Loucy (cell line): ENCODE results near the gene PNPLA2.

Experiments
- H2AFZ ChIP-seq: fragments of 200-600 bp; sonication (generic); 2 replicates; pipeline ENCODE4 v1.6.0; 2016; ENCODE audit warnings: antibody characterized with exemption, mild to moderate bottlenecking, low read length, moderate library complexity
- H3F3A ChIP-seq: fragments of 200-600 bp; 2 replicates; pipeline ENCODE4 v1.6.0; 2016; ENCODE audit warnings: antibody characterized with exemption, low read depth, mild to moderate bottlenecking
- H3K27me3 ChIP-seq: fragments of 200-600 bp; sonication (generic); 2 replicates; pipeline ENCODE4 v1.6.1; 2014; ENCODE audit warnings: low read length, mild to moderate bottlenecking; ENCODE audit not compliant: insufficient read depth, poor library complexity, severe bottlenecking
- H3K36me3 ChIP-seq: fragments of 200-600 bp; sonication (generic); 2 replicates; pipeline ENCODE4 v1.6.1; 2016; ENCODE audit warnings: low read length; ENCODE audit not compliant: insufficient read depth
- H3K4me1 ChIP-seq: fragments of 200-600 bp; sonication (generic); 2 replicates; pipeline ENCODE4 v1.5.1; 2014; ENCODE audit warnings: low read length, mild to moderate bottlenecking; ENCODE audit not compliant: insufficient read depth, poor library complexity, severe bottlenecking
- H3K4me2 ChIP-seq: fragments of 200-600 bp; sonication (generic); 2 replicates; pipeline ENCODE4 v1.6.0; 2014; ENCODE audit warnings: antibody characterized with exemption, low read length, low read depth, mild to moderate bottlenecking; ENCODE audit not compliant: poor library complexity, severe bottlenecking
- H3K4me3 ChIP-seq: fragments of 200-600 bp; sonication (generic); 2 replicates; pipeline ENCODE4 v1.5.1; 2014; ENCODE audit warnings: low read length, mild to moderate bottlenecking, mixed read lengths; ENCODE audit not compliant: poor library complexity, severe bottlenecking
- H3K79me2 ChIP-seq: fragments of 200-600 bp; sonication (generic); 2 replicates; pipeline ENCODE4 v1.6.1; 2014; ENCODE audit warnings: low read length; ENCODE audit not compliant: insufficient read depth
- H3K9ac ChIP-seq: fragments of 200-600 bp; sonication (generic); 2 replicates; pipeline ENCODE4 v1.6.0; 2014; ENCODE audit warnings: mild to moderate bottlenecking, low read depth, low read length, moderate library complexity; ENCODE audit not compliant: poor library complexity, severe bottlenecking
- H3K9me2 ChIP-seq: fragments of 200-600 bp; sonication (generic); replicated peaks from 2 replicates; pipeline ENCODE4 v1.6.1; 2016; ENCODE audit warnings: low read depth, low read length, mixed read lengths
- H3K9me3 ChIP-seq: fragments of 200-600 bp; sonication (generic); 2 replicates; pipeline ENCODE4 v1.6.1; 2014; ENCODE audit warnings: mild to moderate bottlenecking, antibody characterized with exemption, low read length, low read depth; ENCODE audit not compliant: insufficient read depth
- H4K20me1 ChIP-seq: fragments of 200-600 bp; sonication (generic); 2 replicates; pipeline ENCODE4 v1.6.0; 2014; ENCODE audit warnings: antibody characterized with exemption, low read length, mild to moderate bottlenecking; ENCODE audit not compliant: insufficient read depth, poor library complexity, severe bottlenecking
- CTCF ChIP-seq: fragments of 200-600 bp; sonication (generic); conservative IDR thresholded peaks from 2 replicates; pipeline ENCODE4 v1.5.1; 2014; ENCODE audit warnings: mild to moderate bottlenecking, antibody characterized with exemption, low read length
- EZH2phosphoT487 ChIP-seq: fragments of 200-600 bp; IDR thresholded peaks from 2 replicates; pipeline ENCODE4 v1.6.1; 2018; ENCODE audit warnings: antibody characterized with exemption, mild to moderate bottlenecking, moderate library complexity, borderline replicate concordance

PNPLA2 gene

GRCh38 chr11:832529-833113 is 13.9 kb downstream of the PNPLA2 start, which contains the start of gene CD151:
Gene CD151 (plus strand): TSS chr11:832952. CDS start chr11:836070, 3,118 bp downstream.
- peaks cover 22% of the 10 kb centered on the region for H3K4me1 ChIP-seq
- H3K9me3 ChIP-seq, result no peaks in the 10 kb centered on the region
- peak within 1 kb of the TSS; percentile 77 for H3K4me3 ChIP-seq
- no peaks in the 10 kb centered on the region; the same call in 1 of the 2 replicates for H3K36me3 ChIP-seq
- no peaks in the 10 kb centered on the region for H3F3A ChIP-seq
- peaks cover 11% of the 10 kb centered on the region; the same call in 1 of the 2 replicates for H3K79me2 ChIP-seq
- H3K9me2 ChIP-seq, result no peaks in the 10 kb centered on the region
- TF ChIP-seq EZH2phosphoT487 (no peak), CTCF (no peak)
- peak within 1 kb of the TSS; percentile 78 for H3K9ac ChIP-seq
- H2AFZ ChIP-seq, result peak within 1 kb of the TSS; percentile 3; the same call in 1 of the 2 replicates
- peak within 1 kb of the TSS; percentile 84 for H3K4me2 ChIP-seq
- no peaks in the 10 kb centered on the region for H3K27me3 ChIP-seq
- peaks cover 5% of the 10 kb centered on the region for H4K20me1 ChIP-seq

- H3K36me3 ChIP-seq, result no peaks in the 10 kb centered on the region; the same call in 1 of the 2 replicates
- H3K27me3 ChIP-seq, result no peaks in the 10 kb centered on the region
- H3F3A ChIP-seq, result no peaks in the 10 kb centered on the region
- H3K9me2 ChIP-seq, result no peaks in the 10 kb centered on the region
- H3K4me2 ChIP-seq, result peak overlapping the region; percentile 84
- peaks cover 5% of the 10 kb centered on the region for H4K20me1 ChIP-seq
- peak overlapping the region; percentile 77 for H3K4me3 ChIP-seq
- peaks cover 6% of the 10 kb centered on the region; the same call in 1 of the 2 replicates for H3K79me2 ChIP-seq
- TF ChIP-seq CTCF, result no peak
- TF ChIP-seq EZH2phosphoT487, result no peak
- peak overlapping the region; percentile 78 for H3K9ac ChIP-seq
- H3K4me1 ChIP-seq, result peaks cover 15% of the 10 kb centered on the region
- H2AFZ ChIP-seq, result peak overlapping the region; percentile 3; the same call in 1 of the 2 replicates
- no peaks in the 10 kb centered on the region for H3K9me3 ChIP-seq
Measured at GRCh38 chr11:833114-833791, 14.5 kb downstream of the PNPLA2 start.

DNA sequence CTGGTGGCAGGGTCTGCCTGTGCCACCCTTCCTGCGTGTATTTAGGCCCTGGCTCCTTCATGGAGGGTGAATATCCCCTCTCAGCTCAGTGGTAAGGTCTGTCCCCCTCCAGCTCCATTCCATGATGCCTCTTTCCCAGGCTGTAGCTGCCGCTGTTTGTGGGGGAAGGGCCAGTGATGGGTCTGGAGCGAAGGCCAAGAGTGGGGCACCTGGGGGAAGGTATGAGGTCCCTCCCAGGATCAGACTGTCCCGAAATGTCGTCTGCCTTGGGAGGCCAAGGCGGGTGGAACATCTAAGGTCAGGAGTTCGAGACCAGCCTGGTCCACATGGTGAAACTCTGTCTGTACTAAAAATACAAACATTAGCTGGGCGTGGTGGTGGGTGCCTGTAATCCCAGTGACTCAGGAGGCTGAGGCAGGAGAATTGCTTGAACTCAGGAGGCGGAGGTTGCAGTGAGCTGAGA is 15.2 kb downstream of the PNPLA2 start:
- Histone ChIP-seq H2AFZ (no peak overlapping the region), H3F3A (no peaks in the 10 kb centered on the region), H3K79me2 (peaks cover 6% of the 10 kb centered on the region; the same call in 1 of the 2 replicates), H3K9ac (peak overlapping the region; percentile 78), H3K4me1 (peaks cover 15% of the 10 kb centered on the region), H3K36me3 (peaks cover 4% of the 10 kb centered on the region; the same call in 1 of the 2 replicates), H3K4me2 (peak overlapping the region; percentile 84), H3K9me2 (no peaks in the 10 kb centered on the region), H3K4me3 (peak overlapping the region; percentile 77), H3K9me3 (no peaks in the 10 kb centered on the region), H3K27me3 (no peaks in the 10 kb centered on the region), H4K20me1 (peaks cover 10% of the 10 kb centered on the region)
- TF ChIP-seq CTCF (no peak), EZH2phosphoT487 (no peak)
